Astrocyte of the spinal cord (primary cell): ENCODE measurements around the gene COG2.

ENCODE experiments used
- DNase-seq: peaks from one replicate; pipeline ENCODE4 v3.0.0; 2011; ENCODE audit warnings: low read depth, low spot score
- H3K4me3 ChIP-seq: 2 replicates; pipeline ENCODE4 v1.5.1; 2011; ENCODE audit warnings: low read depth, mild to moderate bottlenecking, low read length, moderate library complexity
- in situ Hi-C: cut with HindIII; loops from 2 replicates; pipeline ENCODE4 v1.10.0; 2017; ENCODE audit warnings: low sequenced_read_pairs
- TF ChIP-seq, protein P1 (sequence below): IDR thresholded peaks from 2 replicates; pipeline ENCODE4 v1.5.1; 2012; ENCODE audit warnings: low read depth, mild to moderate bottlenecking, low read length, inconsistent platforms

Gene COG2

DNA sequence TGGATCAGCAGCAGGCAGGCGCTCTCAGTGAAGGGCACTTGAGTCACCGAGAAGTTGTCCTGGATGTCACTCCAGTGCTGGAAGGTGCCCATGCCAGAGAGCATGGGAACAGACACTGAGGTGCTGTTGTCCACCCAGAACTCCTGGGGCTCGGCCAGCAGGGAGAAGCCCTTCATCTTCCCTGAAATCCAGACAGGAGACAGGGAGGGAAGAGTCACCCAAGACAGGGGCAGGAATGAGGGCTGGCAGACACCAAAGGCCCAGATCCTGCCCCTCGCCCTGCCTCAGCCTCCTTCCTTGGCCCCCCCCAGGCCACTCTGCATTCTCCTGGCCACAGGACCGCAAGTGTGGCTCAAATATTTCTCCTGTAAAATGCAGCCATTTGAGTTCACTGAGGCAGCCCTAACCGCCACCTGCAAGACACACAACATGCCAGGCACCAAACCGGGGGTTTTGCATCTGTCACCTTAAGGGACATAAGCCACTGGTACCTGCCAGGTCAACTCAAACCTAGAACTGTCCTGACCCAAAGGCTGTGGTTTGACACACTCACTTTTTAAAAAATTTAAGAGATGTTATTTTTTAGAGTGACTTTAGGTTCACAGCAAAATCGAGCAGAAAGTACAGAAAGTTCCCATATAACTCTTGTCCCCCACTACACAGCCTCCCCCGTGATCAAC, 63.9 kb downstream of the COG2 start:
- H3K4me3 ChIP-seq, result no peak overlapping the region
- DNase-seq, result no peak
- TF ChIP-seq, protein P1, sequence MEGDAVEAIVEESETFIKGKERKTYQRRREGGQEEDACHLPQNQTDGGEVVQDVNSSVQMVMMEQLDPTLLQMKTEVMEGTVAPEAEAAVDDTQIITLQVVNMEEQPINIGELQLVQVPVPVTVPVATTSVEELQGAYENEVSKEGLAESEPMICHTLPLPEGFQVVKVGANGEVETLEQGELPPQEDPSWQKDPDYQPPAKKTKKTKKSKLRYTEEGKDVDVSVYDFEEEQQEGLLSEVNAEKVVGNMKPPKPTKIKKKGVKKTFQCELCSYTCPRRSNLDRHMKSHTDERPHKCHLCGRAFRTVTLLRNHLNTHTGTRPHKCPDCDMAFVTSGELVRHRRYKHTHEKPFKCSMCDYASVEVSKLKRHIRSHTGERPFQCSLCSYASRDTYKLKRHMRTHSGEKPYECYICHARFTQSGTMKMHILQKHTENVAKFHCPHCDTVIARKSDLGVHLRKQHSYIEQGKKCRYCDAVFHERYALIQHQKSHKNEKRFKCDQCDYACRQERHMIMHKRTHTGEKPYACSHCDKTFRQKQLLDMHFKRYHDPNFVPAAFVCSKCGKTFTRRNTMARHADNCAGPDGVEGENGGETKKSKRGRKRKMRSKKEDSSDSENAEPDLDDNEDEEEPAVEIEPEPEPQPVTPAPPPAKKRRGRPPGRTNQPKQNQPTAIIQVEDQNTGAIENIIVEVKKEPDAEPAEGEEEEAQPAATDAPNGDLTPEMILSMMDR, result no peak
- in situ Hi-C loops, result no loop called here

DNA sequence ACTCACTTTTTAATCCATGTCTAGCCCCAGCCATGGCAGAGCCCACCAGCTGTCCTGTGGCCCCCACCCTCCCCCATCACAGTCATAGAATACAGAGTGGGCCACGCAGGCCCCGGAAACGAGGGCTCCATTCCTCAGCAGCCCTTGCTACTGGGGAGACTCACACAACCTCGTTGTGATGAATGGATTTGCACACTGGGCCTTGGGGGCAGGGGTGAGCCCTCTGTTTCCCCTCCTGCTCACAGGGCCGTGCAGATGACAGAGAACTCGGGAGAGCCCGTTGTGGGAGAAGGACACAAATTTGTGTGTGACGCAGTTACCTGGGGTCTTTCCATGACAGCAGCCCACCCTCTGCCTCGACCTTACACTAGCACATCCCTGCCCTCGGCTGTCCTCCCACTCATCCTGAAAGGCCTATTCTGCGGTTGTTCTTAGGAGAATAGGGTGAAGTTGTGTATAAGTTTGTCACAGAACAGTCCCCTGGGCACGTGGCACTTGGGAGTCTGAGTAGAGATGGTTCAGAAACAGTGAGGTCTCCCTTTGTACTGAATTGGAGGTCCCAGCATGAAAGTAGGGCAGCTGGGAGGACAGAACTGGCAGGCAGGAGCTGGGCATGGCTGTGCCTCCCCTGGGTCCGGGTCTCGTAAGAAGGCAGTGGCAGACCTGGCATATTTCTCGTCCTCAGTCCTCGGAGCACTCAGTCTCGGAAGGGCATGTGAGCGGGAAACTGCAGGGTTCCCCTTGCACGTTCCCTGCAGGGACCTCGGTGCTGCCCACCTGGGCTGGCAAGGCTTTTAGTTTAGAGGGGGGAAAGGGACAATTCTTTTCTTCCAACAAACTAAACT, 64.8 kb downstream of the COG2 start:
- in situ Hi-C loops, result no loop called here
- TF ChIP-seq, protein P1, result no peak
- H3K4me3 ChIP-seq, result no peak overlapping the region
- no peak for DNase-seq

DNA sequence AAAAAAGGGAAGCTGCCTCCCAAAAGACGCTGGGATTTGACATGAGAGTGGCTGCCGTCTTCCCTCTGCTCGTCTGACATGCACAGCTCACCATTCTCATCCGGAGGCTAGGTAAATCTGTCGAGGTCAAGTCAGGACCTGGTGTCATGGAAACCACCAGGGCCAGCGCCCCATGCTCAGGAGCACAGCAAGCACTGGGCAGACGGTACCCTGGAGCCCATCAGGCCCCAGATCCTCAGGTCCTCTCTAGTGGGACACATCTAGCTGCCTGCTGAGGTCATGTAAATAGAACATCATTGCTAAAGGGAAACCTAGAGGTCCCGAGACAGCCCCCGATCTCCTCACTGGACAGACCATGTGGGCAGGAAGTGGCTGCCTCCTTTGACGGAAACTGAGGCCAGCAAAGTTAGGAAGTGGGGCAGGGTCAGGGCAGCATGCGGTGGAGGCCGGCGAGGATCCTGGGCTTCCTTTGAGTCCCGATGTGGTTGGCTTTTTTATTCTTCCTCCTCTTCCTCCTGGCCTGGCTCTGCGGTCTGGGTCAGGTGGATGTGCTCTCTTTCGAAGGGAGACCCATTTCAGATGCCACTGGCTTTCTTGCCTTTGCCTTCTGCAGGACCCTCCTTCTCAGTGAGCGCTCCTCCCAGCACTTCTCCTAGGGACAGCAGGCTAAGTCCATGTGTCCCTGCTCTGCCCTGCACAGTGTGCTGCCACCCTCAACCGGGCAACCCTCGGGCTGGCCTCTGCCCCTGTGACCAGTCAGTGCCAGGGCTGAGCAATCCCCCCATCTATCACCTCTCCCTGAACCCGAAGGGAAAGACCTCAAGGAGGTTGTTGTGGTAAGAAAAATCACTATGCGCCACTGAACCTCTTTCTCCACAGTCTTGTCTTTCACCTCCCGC, 65.7 kb downstream of the COG2 start:
- H3K4me3 ChIP-seq, result no peak overlapping the region
- no peak for DNase-seq
- in situ Hi-C loops, result no loop called here

DNA sequence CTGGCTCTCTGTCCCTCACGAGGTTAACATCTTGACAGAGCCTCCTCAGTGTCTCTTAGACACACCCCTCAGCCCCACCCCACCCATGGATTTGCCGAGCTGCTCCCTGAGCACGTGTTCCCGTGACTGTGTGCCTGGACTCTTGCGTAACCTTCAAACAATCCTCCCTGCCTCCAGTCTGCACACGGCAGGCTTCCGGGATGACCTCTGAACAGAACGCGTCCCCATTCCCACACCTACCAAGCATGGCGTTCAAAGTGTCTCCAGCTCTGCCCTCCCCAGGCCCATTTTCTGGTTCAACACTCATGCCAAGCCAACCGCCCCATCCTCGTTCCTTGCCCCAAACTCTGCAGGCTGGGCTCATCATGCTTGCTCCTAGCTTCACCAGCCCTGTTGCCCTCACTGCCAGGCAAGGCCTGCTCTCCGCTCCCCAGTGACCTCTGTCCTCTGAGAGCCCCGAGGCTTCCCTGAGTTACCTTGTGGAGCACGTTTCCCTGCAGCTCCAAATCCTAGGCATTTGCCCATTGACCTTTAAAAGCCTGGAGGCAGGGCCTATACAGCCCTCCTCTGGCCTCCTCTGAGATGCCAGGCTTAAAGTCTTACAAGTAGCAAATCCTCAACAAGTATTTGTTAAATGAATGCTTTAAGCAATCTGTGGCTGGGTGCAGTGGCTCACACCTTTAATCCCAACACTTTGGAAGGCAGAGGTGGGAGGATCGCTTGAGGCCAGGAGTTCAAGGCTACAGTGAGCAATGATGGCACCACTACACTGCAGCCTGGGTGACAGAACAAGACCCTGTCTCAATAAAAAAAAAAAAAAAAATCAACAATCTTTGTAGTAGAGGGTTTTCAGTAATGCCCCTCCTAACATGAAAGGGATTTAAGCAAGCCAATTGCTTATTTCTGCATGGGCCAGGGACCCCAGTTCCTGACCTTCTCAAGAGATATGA, 66.6 kb downstream of the COG2 start:
- no peak overlapping the region for H3K4me3 ChIP-seq
- no peak for DNase-seq
- in situ Hi-C loops, result no loop called here
- TF ChIP-seq, protein P1, result no peak

More for the DNA sequence above, 65.7 kb downstream of the COG2 start:
- TF ChIP-seq, protein P1, result no peak

DNA sequence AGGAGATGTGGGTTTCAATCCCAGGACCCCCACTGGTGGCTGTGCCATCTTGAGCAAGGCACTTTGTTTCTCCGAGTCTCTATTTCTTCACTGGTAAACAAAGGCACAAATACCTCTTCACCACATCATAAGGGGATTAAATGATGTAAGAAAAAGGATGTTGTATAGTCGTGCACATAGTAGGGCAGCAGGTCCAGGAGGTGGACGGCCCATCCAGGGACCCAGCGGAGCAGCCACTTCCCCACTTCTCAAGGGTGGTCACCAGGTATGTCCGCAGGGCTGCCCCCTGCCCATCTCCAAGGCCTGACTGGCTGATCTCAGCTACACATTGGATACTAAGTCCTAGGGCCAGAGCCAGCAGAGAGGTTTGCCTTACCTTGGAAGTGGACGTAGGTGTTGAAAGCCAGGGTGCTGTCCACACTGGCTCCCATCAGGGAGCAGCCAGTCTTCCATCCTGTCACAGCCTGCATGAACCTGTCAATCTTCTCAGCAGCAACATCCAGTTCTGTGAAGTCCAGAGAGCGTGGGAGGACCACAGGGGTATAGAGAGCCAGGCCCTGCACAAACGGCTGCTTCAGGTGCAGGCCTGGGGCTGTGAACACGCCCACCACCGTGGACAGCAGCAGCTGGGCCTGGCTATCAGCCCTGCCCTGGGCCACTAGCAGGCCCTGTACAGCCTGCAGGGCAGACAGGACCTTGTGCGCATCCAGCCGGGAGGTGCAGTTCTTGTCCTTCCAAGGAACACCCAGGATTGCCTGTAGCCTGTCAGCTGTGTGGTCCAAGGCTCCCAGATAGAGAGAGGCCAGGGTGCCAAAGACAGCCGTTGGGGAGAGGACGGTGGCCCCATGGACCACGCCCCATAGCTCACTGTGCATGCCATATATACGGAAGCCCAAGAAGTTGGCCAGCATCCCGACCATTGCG, 67.6 kb downstream of the COG2 start:
- H3K4me3 ChIP-seq, result no peak overlapping the region
- TF ChIP-seq, protein P1, result no peak
- no peak for DNase-seq
- in situ Hi-C loops, result no loop called here
